ENCODE data around the gene LRP5. TPM values are rescaled to one million over a fixed set of nuclear protein-coding genes. Genes with fewer than 3 reads are reported as not detected.

LRP5 gene
- total and polyA plus RNA-seq, 3 donors from 2014 or later = 15.7 to 21.3 (median 20.6) TPM

DNA sequence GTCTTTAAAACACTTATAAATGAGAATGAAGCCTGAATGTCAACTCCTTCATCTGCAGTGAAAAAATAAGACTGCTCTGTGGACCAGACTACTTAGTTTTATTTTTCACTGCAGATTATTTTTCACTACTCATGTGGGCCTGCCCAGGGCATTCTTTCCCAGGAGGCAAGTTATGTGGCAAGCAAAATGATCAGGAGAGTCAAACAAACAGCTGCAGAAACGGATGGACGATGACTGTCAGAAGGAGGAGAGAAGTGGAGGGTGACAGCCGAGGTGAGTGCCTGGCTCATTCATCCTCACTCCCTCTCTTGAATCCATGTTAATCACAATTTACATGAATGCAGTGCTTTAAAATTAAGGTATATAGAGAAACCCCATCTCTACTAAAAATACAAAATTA lies 5.8 kb upstream of the LRP5 start:
- Histone ChIP-seq H3K27me3 (no peaks in the 10 kb centered on the region), H3K36me3 (ENCODE audit: low read depth, missing control alignments) (no peaks in the 10 kb centered on the region), H3K4me3 (no peak overlapping the region), H3K4me1 (no peaks in the 10 kb centered on the region), H3K27ac (no peak overlapping the region), H3K9me3 (no peaks in the 10 kb centered on the region)
- DNase-seq = no peak
- TF ChIP-seq POLR2A (IDR thresholded peaks at IDR 0.05) = no peak
- TF ChIP-seq, protein P1, sequence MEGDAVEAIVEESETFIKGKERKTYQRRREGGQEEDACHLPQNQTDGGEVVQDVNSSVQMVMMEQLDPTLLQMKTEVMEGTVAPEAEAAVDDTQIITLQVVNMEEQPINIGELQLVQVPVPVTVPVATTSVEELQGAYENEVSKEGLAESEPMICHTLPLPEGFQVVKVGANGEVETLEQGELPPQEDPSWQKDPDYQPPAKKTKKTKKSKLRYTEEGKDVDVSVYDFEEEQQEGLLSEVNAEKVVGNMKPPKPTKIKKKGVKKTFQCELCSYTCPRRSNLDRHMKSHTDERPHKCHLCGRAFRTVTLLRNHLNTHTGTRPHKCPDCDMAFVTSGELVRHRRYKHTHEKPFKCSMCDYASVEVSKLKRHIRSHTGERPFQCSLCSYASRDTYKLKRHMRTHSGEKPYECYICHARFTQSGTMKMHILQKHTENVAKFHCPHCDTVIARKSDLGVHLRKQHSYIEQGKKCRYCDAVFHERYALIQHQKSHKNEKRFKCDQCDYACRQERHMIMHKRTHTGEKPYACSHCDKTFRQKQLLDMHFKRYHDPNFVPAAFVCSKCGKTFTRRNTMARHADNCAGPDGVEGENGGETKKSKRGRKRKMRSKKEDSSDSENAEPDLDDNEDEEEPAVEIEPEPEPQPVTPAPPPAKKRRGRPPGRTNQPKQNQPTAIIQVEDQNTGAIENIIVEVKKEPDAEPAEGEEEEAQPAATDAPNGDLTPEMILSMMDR (IDR thresholded peaks at IDR 0.05) = no peak
- 88% methylated on average over 3 of the region's 3 CpGs for WGBS, 2 donors
- intact Hi-C loops (cut with DNase I; ENCODE audit: low total_unique reads) = no loop called here

DNA sequence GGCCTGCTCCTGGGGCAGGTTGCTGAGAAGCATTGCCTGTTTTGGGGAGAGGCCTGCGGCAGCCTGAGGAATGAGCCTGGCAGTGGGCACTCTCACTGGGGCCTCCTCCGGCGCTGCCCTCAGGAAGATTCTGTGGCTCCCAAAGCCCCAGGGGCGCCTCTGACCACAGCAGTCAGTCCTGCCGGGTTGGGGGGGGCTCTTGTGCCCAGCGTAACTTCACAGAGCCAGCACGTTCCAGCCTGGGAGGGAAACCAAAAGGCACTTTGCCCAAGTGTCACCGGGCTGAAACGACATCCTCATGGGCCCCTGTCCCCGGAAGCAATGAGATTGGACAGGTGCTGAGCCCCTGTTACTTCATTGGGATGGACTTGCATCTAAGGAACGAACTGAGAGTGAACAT lies 4.3 kb upstream of the LRP5 start:
- 89 to 93% methylated on average over 3 to 11 of the region's 11 CpGs for WGBS, 2 donors
- no peak for TF ChIP-seq POLR2A (IDR thresholded peaks at IDR 0.05)
- TF ChIP-seq, protein P1 (IDR thresholded peaks at IDR 0.05) = no peak
- Histone ChIP-seq H3K27ac (no peak overlapping the region), H3K36me3 (ENCODE audit: low read depth, missing control alignments) (no peaks in the 10 kb centered on the region), H3K27me3 (no peaks in the 10 kb centered on the region), H3K4me3 (no peak overlapping the region), H3K4me1 (no peaks in the 10 kb centered on the region), H3K9me3 (no peaks in the 10 kb centered on the region)
- no peak for DNase-seq
- intact Hi-C loops (cut with DNase I; ENCODE audit: low total_unique reads) = no loop called here

DNA sequence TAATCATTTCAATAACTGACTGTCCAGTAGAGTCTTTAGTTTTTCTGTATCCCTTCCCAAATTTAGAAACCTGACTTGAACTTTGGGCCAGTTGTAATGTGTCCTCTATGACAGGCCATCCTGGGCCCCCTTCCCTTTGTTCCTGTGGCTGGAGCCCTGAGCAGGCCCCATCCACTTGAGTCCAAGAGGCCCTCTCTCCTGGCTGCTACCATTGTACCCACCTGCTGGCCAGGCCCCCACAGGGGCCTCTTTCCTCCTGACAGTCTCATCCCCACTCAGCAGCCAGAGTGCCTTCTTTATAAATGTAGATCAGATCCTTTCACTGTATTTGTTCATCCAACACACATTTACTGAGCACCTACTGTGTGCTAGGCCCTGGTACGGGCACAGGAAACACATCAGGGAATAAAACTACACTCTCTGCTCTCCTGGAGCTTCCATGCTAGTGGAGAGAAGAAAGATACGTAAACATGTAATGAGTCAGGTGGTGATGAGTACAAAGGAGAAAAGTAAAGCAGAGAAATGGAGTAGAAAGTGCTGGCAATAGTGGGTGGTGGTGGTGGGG lies 2.7 kb upstream of the LRP5 start:
- 78 to 91% methylated on average over 2 of the region's 2 CpGs for WGBS, 2 donors
- Histone ChIP-seq H3K4me1 (peaks cover 6% of the 10 kb centered on the region), H3K4me3 (no peak overlapping the region), H3K36me3 (ENCODE audit: low read depth, missing control alignments) (no peaks in the 10 kb centered on the region), H3K9me3 (no peaks in the 10 kb centered on the region), H3K27ac (no peak overlapping the region), H3K27me3 (no peaks in the 10 kb centered on the region)
- TF ChIP-seq, protein P1 (IDR thresholded peaks at IDR 0.05) = no peak
- no peak for TF ChIP-seq POLR2A (IDR thresholded peaks at IDR 0.05)
- intact Hi-C loops (cut with DNase I; ENCODE audit: low total_unique reads) = loop anchor here (10.0 kb wide), 1 partner anchor 65 kb away; no protein-coding TSS in a partner anchor
- DNase-seq = no peak

DNA sequence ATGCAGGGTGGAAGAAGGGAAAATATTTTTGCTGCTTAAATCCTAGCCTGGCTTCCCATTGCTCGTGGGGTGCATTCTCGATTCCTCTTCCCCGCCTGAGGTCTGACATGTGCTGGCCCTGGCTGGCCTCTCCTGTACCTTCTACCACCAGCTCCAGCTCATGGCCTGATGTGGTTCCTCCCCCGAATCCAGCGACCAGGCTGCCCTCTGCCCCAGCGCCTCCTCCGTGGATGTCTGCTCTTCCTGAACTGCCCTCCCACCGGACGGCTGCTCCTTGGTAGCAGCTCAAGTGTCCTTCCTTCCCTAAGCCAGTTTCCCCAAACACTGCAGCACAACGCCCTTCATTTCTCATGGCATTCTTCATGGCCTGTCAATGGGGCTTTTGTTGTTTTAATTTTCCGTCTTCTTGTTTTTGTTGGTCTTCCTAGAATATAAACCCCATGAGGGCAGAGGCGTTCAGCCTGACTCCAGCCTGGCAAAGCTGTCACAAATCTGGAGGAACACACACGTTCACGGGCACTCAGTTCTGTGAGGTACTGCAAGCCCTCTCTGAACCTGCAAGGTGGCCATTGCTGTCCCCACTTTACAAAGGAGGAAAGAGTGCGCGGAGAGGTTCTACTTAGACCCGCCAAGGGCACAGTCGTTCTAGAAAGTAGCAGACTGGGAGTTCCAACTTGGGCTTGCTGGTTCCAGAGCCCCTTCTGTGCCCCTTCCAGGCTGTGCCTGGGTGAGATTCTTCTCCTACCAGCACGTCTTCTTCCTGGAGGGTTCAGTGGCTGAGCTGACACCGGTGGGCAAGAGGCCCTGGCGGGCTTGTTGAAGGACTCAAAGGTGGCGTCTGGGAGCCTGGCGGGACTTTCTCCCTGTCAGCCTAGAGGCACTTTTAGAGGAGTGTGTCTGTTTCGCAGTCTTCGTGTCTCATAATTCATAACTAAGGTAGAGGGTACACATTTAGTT lies 953 bp upstream of the LRP5 start:
- H3K27ac ChIP-seq = no peak overlapping the region
- intact Hi-C loops (cut with DNase I; ENCODE audit: low total_unique reads) = loop anchor here (10.0 kb wide), 1 partner anchor 63 kb away; no protein-coding TSS in a partner anchor
- peaks cover 11% of the 10 kb centered on the region for H3K4me1 ChIP-seq
- no peaks in the 10 kb centered on the region for H3K27me3 ChIP-seq
- no peaks in the 10 kb centered on the region for H3K9me3 ChIP-seq
- WGBS, 2 donors = 62% methylated on average over 24 to 25 of the region's 25 CpGs
- DNase-seq = no peak
- TF ChIP-seq, protein P1 (IDR thresholded peaks at IDR 0.05) = no peak
- no peak for TF ChIP-seq POLR2A (IDR thresholded peaks at IDR 0.05)
- H3K4me3 ChIP-seq = no peak overlapping the region
- H3K36me3 ChIP-seq (ENCODE audit: low read depth, missing control alignments) = no peaks in the 10 kb centered on the region

All from testis (tissue), 3 donors.